AG04450 (cell line): ENCODE measurements around the gene POC1B. TPM values are rescaled to one million over a fixed set of nuclear protein-coding genes. Genes with fewer than 3 reads are reported as not detected.

Experiments used
- CTCF ChIA-PET: fragments of 300-600, 350-600 bp; formaldehyde crosslinking; extraction: SDS; loops from one replicate; lab custom pipeline; 2022; ENCODE audit warnings: antibody characterized with exemption, inconsistent platforms; lab: Charles Lee
- POLR2A ChIA-PET: fragments of 350-600 bp; formaldehyde crosslinking; extraction: SDS; loops from one replicate; lab custom pipeline; 2021; ENCODE audit warnings: antibody characterized with exemption, inconsistent platforms; lab: Yijun Ruan, JAX
- DNase-seq: peaks from one replicate; pipeline ENCODE4 v3.0.0-alpha.2; 2011; ENCODE audit warnings: low read depth, low spot score
- H3K27ac ChIP-seq: one replicate; pipeline ENCODE4 v1.5.1; 2012; ENCODE audit warnings: low read depth, low read length, control low read depth
- H3K27me3 ChIP-seq: one replicate; pipeline ENCODE4 v1.6.0; 2012; ENCODE audit warnings: low read length; ENCODE audit not compliant: control insufficient read depth, insufficient read depth
- H3K4me3 ChIP-seq: 2 replicates; pipeline ENCODE4 v1.5.1; 2011; ENCODE audit warnings: mild to moderate bottlenecking, low read depth, low read length, control low read depth
- H3K9me3 ChIP-seq: 2 replicates; pipeline ENCODE4 v1.5.1; 2012; ENCODE audit warnings: low read length; ENCODE audit not compliant: control insufficient read depth, insufficient read depth
- polyA plus RNA-seq: library from polyadenylated mRNA; depleted of rRNA; stranded (reverse); fragments of >200 nt; gene quantifications from 2 replicates; pipeline ENCODE4 v1.2.3, GENCODE V29; 2011
- TF ChIP-seq, protein P1 (sequence below): IDR thresholded peaks from 2 replicates; pipeline ENCODE4 v1.5.1; 2011; ENCODE audit warnings: low read depth, low read length, control low read depth, inconsistent platforms

The POC1B gene
- polyA plus RNA-seq, 1 experiment: 11.9 TPM

DNA sequence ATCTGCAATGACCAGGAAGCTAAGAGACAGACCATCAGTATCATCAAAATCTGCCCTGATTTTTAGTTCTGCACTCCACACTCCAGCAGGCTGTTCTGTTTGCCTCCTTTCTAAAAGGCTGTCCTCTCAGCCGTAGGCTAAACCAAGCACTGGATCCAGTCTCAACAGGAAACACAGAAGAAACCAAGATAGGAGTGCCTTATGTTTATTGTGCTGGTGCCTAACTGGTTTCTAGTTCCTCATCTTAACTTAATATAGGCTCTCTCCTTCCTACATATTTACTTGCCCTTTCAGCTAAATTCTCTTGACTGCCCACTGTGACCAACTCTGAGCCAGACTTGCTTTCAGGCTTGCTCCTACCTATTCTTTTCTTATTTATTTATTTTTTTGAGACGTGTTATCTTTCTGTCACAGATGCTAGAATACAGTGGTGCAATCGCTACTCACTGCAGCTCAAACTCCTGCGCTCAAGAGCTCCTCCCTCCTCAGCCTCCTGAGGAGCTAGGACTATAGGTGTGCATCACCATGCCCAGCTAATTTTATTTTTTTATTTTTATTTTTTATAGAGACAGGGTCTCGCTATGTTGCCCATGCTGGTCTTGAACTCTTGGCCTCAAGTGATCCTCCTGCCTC, 32.1 kb downstream of the POC1B start:
- H3K9me3 ChIP-seq: no peaks in the 10 kb centered on the region
- CTCF ChIA-PET: interaction anchor here (0.6 to 0.7 kb wide), 2 partner anchors 30 to 321 kb away, joined by 3 to 5 read pairs; no protein-coding TSS in a partner anchor
- no peak overlapping the region for H3K27ac ChIP-seq
- H3K27me3 ChIP-seq: no peaks in the 10 kb centered on the region
- POLR2A ChIA-PET: no interaction called here
- H3K4me3 ChIP-seq: no peak overlapping the region
- no peak for DNase-seq
- TF ChIP-seq, protein P1, sequence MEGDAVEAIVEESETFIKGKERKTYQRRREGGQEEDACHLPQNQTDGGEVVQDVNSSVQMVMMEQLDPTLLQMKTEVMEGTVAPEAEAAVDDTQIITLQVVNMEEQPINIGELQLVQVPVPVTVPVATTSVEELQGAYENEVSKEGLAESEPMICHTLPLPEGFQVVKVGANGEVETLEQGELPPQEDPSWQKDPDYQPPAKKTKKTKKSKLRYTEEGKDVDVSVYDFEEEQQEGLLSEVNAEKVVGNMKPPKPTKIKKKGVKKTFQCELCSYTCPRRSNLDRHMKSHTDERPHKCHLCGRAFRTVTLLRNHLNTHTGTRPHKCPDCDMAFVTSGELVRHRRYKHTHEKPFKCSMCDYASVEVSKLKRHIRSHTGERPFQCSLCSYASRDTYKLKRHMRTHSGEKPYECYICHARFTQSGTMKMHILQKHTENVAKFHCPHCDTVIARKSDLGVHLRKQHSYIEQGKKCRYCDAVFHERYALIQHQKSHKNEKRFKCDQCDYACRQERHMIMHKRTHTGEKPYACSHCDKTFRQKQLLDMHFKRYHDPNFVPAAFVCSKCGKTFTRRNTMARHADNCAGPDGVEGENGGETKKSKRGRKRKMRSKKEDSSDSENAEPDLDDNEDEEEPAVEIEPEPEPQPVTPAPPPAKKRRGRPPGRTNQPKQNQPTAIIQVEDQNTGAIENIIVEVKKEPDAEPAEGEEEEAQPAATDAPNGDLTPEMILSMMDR: no peak

DNA sequence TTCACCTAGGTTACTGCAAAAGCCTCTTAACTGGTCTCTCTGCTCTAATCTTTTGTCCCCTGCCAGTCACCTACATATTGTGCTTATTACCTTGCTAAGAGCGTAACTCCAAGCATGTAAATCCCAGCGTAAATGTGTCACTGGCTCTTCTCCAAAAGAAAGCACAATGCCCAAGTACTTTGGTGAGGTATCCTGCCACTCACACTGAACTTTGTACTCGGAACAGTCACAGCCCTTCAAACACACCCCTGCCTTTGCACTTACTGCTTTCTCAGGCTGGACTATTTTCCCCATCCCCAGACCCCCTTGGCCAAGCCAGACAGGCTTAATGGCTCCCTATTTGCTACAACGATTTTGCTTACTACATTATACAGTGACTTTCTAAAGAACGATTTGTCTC, 33.0 kb downstream of the POC1B start:
- ChIA-PET CTCF (no interaction called here), POLR2A (no interaction called here)
- no peak overlapping the region for H3K4me3 ChIP-seq
- TF ChIP-seq, protein P1: no peak
- no peak overlapping the region for H3K27ac ChIP-seq
- H3K27me3 ChIP-seq: no peaks in the 10 kb centered on the region
- no peaks in the 10 kb centered on the region for H3K9me3 ChIP-seq
- DNase-seq: no peak

DNA sequence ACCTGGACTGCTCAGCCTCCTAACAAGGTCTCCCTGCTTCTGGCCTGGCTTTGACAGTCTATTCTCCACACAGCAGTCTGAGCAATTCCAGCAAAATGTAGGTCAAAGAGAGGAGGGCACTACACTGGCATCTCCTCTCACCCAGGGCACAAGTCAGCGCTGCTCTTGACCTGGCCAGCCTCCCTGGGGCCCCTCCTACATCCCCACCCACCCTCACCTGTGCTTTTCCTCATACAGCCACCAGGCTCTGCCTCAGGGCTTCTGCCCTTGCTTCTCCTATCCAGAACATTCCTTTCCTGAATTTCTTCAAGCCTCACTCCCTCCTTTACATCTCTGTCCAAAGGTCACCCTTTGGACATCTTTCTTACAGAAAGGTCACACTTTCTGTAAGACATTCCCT, 34.9 kb downstream of the POC1B start:
- Histone ChIP-seq H3K27ac (no peak overlapping the region), H3K27me3 (no peaks in the 10 kb centered on the region), H3K4me3 (no peak overlapping the region), H3K9me3 (no peaks in the 10 kb centered on the region)
- TF ChIP-seq, protein P1: no peak
- ChIA-PET POLR2A (no interaction called here), CTCF (interaction anchor here (0.6 kb wide), 1 partner anchor 30 kb away, joined by 4 read pairs; no protein-coding TSS in a partner anchor)
- DNase-seq: no peak

DNA sequence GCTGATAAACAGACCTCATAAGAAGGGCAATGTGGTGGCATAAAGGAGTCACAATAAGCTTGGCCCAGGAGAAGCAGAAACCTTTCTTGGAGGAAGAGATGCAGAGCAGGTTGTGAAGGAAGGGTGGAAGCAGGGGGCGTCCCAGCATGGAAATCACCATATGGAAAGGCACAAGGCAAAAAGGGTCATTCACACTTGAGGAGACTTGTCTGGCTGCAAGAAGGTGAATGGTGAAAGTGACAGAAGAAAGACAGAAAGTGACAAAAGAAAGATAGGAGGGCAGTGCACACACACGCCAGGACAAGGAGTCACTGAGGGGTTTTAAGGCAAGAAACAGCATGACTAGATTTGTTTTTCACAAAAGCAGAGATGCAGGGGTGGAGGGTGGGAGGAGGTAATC, 39.6 kb downstream of the POC1B start:
- Histone ChIP-seq H3K27ac (no peak overlapping the region), H3K9me3 (no peaks in the 10 kb centered on the region), H3K4me3 (no peak overlapping the region), H3K27me3 (no peaks in the 10 kb centered on the region)
- TF ChIP-seq, protein P1: no peak
- ChIA-PET POLR2A (no interaction called here), CTCF (interaction anchor here (1.5 kb wide), 1 partner anchor 41 kb away, joined by 3 read pairs; no protein-coding TSS in a partner anchor)
- DNase-seq: no peak

DNA sequence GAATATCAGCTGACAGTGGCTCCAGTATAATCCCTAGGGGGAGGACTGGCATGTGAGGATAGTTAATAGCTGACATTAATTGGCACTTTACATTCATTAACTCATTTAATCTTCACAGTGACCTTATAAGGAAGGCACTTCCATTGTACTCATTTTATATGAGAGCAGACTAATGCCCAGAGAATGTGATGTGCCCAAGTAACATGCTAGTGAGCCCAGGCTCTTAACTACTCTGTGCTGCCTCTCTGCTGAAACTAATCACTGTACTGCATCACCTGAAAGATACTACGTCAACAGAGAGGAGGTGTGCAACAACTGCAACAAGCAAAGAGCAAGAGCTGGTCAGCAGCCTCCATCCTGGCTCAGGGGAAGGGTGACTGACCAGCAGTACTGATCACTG, 41.4 kb downstream of the POC1B start:
- Histone ChIP-seq H3K27ac (no peak overlapping the region), H3K4me3 (no peak overlapping the region), H3K27me3 (no peaks in the 10 kb centered on the region), H3K9me3 (no peaks in the 10 kb centered on the region)
- ChIA-PET POLR2A (no interaction called here), CTCF (no interaction called here)
- TF ChIP-seq, protein P1: no peak
- no peak for DNase-seq
